D721Med (cell line): ENCODE data around the gene PHF21B.

Experiments used
- DNase-seq: peaks from one replicate; pipeline ENCODE4 v3.0.0; 2011; ENCODE audit warnings: low spot score; ENCODE audit not compliant: insufficient read length
- FAIRE-seq: peaks from 2 replicates; lab custom pipeline; 2011; peaks lifted over from hg19 to GRCh38; lab: Jason Lieb, UNC
- CTCF ChIP-seq: IDR thresholded peaks from 2 replicates; pipeline ENCODE4 v1.5.1; 2012; ENCODE audit warnings: mild to moderate bottlenecking, control low read depth; ENCODE audit not compliant: insufficient read depth; ENCODE audit errors: missing control alignments

PHF21B gene

DNA sequence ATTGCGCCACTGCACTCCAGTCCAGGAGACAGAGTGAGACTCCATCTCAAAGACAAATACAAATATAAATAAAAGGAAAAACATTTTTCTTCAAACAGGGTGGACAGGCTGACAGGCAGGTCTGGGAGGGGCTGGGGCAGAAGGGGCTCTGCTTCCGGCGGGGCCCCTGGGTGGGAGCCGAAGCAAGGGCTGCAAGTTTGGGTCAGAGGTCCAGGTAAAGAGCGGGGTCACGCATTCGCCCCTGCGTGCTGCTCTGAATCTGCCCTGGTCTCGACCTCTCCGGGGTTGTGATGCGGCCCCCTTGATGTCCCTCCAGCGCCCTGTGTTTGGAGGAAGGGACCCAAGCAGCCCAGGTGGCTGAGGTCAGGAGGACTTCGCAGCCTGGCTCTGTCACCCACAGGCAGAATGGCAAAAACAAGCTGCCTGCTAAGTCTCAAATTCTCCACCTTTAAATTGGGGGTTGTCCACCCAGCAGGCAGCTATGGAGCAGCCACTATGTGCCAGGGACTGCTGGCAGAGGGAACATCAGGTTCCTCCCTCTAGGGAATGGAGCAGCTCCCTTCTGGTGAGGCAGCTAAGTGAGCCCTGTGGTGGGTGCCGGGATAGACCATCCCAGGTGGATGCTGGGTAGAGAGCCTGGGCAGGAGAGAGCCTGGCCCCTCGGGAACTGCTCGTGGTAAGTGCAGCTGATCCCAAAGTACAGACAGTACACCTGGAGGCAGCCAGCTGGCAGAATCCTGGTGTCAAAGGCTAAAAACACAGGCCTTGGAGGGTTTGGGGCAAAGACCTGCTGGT is 10.3 kb upstream of the PHF21B start:
- no peak for TF ChIP-seq CTCF
- no peak for DNase-seq
- FAIRE-seq: no peak

DNA sequence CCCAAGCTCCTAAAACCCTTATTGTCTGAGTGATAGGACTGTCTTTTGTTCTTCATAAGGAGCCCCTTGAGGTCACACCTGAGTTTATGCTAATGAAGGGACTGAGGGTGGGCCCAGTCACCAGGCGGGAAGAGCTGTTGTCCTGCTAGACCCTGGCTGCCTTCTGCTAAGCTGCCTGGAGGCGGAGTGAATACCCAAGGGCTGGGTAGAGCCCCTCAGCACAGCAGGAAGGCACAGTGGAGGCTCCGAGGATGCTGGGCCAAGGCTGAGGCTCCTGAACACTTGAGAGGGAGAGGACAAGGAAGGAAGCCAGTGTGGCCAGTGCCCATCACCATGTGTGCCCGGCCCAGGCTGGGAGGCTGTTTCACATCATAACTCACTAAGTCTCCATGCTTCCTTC is 4.8 kb upstream of the PHF21B start:
- DNase-seq: no peak
- no peak for FAIRE-seq

GRCh38 chr22:45013138-45013537 is 3.3 kb upstream of the PHF21B start:
- DNase-seq (no peak), FAIRE-seq (no peak)
- no peak for TF ChIP-seq CTCF

More for the DNA sequence above, 4.8 kb upstream of the PHF21B start:
- no peak for TF ChIP-seq CTCF

DNA sequence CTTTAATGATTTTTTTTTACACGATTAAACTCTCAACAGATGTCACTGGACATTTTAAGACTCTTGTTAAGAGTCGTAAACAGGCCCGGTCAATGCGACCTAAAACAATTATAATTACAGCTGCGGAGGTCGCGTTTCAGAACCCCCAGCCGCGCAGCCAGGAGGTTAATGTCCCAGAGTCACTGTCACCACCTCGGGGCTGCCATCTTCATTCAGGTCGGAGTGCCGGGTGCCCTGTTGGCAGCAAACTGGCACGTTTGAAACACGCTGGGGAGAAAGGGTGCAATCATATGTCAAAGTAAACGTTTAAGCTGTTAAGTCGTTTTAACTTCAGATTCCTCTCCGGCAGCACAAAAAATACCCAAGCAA is 711 bp upstream of the PHF21B start:
- no peak for FAIRE-seq
- no peak for DNase-seq
- TF ChIP-seq CTCF: no peak

DNA sequence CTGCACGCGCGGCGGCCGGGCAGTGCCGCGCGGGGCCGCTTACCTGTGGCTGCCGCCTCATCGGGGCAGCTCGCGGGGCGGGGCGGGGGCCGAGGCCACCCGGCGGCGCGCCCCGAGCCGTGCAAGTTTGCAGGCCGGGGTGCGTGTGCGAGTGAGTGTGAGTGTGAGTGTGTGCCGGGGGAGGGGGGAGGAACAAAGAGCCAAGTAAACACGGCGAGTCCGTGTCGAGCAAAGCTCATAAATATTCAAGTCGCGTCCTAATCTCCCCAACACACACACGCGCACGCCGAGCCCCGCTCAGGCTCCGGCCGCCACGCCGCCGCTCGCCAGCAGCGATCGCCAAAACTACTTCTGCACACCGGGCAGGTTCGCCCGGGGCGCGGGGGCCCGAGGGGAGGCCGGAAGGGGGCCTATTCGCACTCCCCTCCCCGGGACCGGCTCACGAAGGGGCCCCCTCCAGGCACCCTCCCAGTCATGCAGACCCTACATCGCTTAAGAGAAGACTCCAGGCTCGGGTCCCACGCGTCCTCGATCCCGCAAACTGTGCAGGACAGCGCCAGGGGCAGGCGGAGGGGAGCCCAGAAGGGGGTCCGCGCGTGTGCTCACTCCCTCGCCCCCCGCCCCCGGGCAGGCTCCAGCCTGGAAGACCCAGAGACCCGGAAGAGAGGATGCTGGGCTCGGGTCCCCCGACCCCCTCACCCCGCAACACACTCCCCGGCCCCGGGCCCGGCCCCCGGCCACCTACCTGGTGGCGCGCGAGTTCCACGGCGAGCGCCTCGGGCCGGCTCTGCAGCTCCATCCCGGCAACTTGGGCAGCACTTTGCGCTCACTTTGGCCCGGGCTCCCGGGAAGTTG is 827 bp downstream of the PHF21B start:
- FAIRE-seq (no peak), DNase-seq (no peak)
- no peak for TF ChIP-seq CTCF

DNA sequence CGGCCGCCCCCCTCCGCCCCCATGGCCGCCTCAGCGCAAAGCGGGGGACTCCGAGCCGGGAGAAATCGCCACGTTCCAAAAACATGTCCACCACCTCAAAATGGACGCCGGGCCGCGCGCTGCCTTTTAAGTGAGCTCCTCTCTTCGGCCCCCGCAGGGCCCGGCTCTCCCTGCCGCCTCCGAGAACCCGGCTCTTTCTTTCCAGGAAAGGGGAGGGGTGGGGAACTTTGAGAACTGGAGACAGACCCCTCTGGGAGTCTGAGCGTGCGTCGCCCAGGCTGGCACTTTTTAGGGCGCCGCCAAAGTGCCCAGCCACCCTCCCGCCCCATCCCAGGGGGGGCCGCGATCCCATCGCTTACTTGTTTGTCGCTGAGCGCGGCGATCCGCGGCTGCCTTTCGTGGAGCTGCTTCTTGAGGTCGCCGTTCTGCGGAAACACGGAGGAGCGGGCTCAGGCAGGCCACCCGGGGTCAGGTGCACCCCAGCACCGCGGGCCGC is 1.6 kb downstream of the PHF21B start:
- TF ChIP-seq CTCF: no peak
- FAIRE-seq: no peak
- DNase-seq: no peak
